IPS-NIHi11 (cell line): ENCODE measurements around the gene ARHGEF17.

ENCODE experiments used
- DNase-seq: peaks from one replicate; pipeline ENCODE4 v3.0.0; 2012; ENCODE audit warnings: mixed read lengths, low spot score

Gene ARHGEF17

DNA sequence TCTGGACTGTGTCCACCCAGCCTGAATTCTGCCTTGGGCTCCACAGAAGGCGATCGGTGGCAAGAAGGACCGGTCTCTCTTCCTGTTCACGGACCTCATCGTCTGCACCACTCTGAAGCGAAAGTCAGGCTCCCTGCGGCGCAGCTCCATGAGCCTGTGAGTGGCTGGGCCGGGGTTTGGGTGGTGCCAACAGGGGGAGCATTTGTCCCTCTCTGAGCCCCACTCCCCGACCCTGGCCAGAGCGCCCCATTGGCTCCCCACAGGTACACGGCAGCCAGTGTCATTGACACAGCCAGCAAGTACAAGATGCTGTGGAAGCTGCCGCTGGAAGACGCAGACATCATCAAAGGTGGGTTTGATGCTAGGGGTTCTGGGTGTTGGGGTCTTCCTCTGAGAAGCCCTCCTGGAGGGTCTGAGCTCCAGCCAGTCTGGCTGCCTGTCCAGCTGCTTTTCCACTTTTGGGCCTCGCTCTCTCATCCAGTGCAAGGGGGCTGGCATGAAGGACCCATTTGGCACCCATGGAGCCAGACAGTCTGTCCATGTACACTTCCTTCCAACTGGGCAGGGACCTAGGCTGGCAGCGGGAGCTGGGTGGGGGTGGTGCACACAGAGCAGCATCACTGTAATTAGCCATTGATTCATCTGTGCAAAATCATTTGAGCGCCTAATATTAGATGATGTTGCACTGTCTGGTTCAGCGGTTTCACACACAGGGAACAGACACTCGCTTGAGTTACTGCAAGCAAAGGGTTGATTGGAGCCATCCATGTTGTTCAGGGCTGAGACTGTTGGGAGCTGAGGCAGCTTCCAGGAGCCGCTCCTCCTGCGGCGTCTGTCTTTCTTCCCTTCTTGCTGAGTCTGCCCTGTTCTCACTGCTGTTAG, 49.1 kb downstream of the ARHGEF17 start:
- DNase-seq, result no peak

DNA sequence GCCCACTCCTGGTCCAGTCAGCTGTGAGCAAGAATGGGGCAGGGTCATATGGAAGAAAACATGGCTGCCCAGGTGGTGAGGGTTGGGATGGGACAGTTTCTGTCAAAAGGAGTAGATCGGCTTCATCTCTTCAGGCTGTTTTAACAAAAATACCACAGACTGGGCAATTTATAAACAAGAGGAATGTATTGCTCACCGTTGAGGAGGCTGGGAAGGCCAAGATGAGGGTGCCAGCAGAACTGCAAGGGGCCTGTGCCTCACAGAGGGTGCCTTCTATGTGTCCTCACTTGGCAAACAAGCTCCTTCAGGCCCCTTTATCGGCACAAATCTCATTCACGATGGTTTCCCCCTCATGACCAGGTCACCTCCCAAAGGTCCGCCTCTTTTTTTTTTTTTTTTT, 50.0 kb downstream of the ARHGEF17 start:
- no peak for DNase-seq

DNA sequence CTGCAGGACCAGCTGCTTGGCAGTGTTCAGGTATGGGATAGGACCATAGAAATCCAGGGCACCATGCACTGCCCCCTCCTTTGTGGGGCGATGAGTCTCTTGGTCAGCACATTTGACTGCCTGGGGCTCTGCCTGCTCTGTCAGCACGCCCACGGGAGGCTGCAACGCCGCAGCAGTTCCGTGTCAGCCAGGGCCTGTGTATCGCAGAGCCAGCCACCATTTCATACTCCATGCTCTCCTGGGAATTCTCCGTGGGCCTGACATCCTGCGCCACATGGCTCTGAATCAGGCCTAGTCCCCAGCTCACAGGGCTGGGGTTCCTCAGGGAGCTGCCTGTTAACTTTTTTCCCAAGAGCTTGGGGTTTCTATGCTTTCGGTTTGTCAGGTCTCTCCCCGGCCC, 51.3 kb downstream of the ARHGEF17 start:
- no peak for DNase-seq

DNA sequence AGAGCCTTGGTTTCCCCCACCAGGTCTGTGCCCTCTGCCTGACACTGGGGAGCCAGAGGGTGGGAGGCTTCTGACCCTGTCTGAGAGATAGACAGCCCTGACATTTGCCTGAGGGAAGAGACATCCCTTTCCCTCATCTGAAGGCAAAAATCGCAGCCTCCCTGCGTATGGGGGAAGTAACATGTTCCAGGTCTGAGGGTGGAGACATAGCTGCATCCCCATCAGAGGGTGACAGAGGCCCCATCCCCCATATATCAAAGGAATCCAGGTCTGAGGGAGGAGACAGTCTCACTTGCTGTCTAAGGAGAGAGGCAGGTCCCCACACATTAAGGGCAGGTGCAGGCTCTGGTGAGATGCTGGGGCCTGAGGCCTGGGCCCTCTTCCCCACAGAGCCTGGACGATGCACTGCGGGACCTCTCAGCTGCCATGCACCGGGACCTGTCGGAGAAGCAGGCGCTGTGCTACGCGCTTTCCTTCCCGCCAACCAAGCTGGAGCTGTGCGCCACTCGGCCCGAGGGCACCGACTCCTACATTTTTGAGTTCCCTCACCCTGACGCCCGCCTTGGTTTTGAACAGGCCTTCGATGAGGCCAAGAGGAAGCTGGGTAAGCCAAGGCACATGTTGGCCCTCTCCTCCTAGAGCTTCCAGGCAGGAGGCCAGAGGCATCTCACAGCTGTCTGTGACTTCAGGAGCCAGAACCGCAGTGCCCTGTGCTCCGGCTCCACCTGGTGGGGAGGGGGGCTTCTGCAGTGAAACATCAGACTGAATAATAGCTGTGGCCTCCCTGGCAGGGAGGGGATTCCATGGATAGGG, 52.1 kb downstream of the ARHGEF17 start:
- peak; percentile 77 for DNase-seq

DNA sequence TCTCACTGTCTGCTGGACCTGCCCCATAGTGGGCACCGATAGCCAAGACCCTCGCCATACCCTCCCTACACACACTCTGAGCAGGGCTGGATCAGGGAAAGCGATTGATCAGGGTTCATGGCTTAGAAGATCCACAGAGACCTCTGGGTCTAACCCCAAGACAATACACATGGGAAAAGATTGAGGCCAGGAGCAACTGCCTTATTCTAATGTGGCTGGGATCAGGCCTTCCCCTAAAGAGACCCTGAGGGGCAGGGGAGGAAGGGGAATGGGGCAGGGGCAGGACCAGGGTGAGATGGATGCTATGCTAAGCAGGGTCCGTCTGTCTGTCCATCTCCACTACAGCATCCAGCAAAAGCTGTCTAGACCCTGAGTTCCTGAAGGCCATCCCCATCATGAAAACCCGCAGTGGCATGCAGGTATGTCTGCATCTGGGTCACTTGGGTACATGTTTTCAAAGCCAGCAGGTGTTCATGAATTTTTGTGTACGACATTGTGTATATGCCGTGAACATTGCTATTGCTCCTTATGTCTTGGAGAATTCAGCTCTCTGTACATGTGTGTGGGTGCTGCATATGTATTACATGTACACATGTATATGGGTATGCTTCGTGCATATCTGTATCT, 52.8 kb downstream of the ARHGEF17 start:
- DNase-seq, result no peak

DNA sequence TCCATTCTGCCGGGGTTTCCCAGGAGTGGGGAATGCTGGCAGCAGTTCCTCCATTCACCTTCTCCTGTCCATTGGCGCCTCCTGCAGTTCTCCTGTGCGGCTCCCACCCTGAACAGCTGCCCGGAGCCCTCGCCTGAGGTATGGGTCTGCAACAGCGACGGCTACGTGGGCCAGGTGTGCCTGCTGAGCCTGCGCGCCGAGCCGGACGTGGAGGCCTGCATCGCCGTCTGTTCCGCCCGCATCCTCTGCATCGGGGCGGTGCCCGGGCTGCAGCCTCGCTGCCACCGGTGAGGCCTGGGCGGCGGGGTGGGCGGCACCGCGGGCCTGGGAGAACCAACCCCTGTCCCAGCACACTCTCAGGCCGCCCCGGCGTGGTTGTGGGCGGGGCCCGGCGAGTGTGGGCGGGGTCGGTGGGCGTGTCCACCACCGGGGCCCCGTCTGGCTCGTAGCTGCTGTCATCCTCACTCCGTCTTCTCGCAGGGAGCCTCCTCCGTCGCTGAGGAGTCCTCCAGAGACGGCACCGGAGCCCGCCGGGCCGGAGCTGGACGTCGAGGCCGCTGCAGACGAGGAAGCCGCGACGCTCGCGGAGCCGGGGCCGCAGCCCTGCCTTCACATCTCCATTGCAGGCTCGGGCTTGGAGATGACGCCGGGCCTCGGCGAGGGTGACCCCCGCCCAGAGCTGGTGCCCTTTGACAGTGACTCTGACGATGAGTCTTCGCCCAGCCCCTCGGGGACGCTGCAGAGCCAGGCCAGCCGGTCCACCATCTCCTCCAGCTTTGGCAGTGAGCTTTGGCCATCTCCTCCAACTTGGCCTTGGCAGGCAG, 54.1 kb downstream of the ARHGEF17 start:
- DNase-seq, result peak; percentile 100

DNA sequence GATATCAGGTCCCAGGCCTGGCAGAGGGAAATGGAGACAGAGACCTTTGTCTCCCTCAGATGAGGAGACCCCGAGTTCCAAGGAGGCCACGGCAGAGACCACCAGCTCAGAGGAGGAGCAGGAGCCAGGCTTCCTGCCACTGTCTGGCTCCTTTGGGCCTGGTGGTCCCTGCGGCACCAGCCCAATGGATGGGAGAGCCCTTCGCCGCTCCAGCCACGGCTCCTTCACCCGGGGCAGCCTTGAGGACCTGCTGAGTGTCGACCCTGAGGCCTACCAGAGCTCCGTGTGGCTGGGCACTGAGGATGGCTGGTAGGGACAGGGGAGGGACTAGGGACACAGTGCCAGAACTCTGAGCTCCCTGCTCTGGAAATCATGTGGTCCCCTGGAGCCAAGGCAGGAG, 55.1 kb downstream of the ARHGEF17 start:
- DNase-seq, result no peak

DNA sequence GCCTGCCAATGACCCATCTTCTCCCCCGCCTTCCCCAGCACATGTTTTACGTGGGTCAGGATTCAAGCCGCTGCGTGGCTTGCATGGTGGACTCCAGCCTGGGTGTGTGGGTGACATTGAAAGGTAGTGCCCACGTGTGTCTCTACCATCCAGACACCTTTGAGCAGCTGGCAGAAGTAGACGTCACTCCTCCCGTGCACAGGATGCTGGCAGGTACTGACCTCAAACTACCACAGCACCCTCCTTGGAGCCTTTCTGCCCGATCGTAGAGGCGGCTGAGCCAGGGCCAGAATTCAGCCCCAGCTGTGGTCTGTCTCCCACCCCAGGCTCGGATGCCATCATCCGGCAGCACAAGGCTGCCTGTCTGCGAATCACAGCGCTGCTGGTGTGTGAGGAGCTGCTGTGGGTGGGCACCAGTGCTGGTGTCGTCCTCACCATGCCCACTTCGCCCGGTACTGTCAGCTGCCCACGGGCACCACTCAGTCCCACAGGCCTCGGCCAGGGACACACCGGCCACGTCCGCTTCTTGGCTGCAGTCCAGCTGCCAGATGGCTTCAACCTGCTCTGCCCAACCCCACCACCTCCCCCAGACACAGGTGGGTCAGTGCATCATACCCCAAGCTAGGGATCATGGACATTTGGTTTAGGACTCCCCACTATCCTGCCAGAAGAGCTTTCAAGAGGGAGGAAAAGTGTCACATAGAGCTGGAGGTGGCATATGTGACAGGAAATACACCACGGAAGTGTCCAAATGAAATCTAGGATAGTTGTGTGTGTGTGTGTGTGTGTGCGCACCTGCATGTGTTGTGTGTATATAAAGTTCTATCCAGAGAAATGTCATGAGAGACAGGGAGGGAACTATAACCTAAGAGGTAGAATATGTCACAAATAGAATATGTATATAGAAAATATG, 57.5 kb downstream of the ARHGEF17 start:
- no peak for DNase-seq

DNA sequence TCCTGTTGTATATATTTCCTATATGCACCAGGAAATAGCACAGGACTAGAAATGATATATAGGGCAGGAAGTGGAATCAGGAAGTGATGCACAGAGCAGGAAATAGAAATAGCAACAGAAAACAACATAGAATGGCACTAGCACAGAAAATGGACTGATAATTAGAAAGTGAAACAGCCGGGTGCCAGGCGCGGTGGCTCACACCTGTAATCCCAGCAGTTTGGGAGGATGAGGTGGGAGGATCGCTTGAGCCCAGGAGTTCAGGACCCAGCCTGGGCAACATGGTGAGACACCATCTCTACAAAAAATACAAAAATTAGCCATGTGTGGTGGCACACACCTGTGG, 58.2 kb downstream of the ARHGEF17 start:
- DNase-seq, result no peak

DNA sequence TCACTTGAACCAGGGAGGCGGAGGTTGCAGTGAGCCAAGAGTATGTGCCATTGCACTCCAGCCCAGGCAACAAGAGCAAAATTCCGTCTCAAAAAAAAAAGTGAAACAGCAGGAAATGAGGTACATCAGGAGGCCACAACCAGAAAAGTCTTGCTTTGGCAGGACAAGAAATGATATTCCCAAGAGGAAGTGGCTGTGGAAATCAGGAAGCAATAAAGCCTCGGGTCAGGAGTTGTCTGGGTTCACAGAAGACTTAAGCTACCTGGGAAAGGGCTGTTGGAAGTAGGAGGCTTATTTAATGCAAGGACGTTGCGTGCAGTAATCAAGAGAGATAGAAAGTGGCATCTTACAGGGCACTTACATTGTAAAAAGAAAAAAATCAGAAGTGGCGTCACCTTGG, 58.9 kb downstream of the ARHGEF17 start:
- DNase-seq, result no peak

DNA sequence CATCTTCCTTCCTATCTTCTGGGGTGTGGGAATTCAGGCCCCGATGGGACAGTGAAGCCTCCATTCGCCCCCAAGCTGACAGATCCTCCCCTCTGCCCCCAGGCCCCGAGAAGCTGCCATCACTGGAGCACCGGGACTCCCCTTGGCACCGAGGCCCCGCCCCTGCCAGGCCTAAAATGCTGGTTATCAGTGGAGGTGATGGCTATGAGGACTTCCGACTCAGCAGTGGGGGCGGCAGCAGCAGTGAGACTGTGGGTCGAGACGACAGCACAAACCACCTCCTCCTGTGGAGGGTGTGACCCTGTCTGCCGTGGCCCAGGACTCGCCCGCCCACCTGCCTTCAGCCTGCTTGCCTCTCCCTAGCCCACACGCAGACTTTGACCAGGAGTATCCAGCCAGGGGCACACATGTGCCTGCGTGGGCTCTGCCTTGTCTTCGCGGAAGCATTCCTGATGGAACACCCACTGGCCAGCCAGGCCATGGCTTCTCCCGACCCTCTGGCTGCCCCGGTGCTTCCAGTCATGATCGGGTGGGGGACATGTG, 59.5 kb downstream of the ARHGEF17 start:
- no peak for DNase-seq

DNA sequence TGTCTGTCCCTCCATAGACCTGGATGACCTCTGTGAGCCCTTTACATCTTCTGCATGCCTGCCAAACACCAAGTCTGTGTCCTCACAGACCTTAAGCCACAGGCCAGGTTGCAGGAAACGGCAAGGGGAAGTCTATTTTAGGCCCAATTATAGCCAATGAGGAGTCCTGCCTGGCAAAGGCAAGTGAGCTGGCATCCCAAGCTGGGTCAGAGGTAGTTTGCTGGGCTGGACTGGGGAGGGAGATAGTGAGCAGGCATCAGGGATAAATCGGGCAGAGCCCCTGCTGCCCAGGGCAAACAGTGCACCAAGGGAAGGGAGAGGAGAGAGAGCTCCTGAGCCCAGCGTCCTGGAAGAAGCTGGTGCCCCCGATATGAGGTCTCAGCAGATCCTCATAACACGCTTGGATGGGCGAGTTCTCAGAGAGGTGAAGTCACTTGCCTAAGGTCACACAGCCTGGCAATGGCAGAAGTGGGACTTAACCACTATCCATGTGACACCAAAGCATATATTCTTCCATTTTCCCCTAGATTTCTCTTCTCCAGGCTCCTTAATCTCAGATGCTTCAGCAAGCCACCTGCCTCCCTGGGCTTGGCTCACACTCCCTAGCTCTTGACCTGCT, 64.4 kb downstream of the ARHGEF17 start:
- DNase-seq, result peak; percentile 68

DNA sequence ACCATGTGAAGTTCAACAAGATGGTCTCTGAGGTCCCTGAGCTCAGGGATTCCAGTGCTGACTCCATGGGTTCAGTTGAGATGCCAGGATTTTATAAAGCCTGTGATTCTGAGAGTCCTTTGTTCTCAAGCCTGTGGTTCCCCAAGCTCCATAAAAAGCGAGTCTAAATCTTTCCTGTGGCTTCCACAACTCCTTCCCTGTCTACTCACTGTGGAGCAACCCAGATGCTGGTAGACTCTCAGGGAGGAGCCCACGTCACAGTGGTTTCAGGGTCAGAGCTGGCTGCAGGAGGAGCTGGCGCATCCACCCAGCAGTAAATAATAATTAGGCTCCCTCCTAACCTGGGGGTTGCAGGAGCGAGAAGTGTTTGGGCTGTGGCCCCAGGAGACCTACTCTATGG, 66.1 kb downstream of the ARHGEF17 start:
- no peak for DNase-seq

DNA sequence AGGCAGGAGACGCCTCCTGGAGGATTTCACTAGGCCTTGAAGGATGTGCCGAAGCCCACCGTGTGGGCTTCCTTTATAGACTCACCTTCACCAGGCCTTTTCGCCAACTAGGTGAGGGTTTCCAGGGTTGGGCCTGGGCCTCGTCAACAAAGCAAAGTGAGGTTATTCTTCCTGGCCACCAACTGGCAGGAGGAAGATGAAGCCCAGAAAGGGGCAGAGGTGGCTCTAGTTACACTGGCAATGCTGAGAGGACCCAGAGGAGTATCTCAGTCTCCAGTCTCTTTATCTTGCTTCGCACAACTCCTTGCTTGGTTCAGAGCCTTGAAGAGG, 67.7 kb downstream of the ARHGEF17 start:
- DNase-seq, result no peak

DNA sequence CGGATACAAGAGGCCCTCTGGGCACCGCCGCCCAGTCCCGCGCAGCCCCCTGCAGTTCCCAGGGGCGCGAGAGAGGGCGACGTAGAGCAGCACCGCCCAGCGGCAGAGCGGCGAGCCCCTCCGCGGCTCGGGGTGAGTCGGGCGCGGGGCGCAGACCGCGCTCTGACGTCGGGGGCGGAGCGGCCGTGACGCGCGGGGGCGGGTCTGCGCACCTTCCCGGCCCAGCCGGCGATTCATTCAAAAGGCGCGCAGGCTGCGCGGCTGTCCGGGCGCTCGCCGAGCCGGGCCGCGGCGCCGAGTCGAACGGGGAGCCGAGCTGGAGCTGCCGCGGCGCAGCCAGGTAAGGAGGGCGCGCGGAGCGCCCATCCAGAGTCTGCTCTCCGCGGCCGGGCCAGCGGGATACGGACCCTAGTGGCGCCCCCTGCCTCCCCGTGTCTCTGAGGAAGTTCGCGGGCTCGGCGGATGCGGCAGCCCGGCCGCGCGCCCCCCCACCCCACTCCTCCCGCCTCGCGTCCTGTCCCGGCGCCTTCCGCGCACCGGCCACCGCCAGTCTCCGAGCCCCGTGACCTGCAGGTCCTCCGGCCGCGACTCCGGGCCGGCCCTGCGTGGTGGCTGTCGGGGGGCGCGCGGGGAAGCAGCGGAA, 68.2 kb downstream of the ARHGEF17 start, which contains the start of gene RELT:
Gene RELT, plus strand, starts transcription at position 240 of the 643 bp plus-strand sequence. CDS start 12,738 bp downstream, outside the sequence.
- peak; percentile 100 for DNase-seq

DNA sequence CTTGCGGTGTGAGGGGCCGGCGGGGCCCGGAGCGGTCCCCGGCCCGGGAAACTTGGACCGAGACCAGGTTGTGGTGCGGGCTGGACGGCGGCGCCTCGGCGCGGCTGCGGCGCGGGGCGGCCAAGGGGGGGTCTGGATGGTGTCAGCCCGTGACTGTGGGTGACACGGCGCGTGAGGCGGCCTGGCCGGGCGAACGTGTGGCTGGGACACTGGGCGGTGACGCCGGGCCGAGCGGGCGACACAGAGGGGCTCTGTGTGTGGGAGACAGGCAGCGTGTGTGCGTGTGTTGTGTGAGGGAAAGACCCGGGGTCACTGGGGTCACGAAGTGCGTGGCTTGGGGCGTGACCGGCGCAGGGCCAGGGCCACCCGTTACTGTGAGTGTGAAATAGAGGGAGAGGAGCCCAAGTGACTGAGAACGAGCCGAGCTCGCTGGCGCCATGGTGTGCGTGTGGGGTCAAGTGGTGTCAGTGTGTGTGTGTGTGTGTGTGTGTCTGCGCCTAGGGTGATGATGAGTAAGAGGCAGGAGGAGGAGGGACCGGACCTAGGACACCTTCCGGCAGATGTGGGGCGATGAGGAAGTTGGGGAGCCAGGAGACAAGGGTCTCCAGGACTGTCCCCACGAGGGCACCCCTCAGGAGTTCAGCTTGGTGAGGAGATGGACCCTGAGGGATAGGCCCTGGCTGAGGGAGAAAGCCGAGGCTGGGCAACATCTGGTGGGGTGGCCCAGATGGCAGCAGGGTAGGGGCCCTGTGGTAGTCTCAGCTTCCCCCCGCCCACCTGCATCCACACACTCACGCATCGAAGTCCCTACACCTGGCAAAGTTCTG, 68.9 kb downstream of the ARHGEF17 start:
- peak; percentile 60 for DNase-seq

DNA sequence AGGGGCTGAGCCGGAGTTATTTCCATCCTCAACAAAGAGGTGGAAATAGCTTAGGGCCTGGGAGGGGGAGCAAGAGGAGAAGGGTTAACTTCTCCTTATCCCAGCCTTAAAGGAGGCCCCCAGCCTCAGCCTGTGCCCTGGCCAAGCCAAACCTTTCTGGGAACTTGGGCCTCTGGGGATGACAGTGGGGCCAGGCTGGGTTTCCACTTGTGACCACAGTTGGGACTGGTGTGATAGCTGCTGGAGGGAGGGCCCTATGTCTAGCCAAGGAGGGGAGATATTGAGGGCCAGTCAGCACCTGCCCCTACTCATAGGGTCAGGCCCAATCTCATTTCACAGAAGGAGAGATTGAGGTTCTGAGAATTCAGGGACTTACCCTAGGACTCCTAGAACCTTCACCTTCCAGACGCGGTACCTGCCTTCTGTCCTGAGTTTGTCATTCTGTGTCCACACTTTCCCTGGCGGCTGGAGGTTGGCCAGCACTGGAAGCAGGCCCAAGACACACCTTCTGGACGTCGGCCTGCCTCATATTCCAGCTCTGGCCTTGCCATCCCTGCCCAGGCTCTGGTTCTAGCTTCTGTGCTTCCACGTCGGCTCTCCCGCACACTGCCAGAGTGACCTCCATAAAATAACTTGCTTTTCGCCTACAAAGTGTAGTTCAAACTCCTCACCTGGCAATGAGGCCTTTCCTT, 71.3 kb downstream of the ARHGEF17 start:
- no peak for DNase-seq

DNA sequence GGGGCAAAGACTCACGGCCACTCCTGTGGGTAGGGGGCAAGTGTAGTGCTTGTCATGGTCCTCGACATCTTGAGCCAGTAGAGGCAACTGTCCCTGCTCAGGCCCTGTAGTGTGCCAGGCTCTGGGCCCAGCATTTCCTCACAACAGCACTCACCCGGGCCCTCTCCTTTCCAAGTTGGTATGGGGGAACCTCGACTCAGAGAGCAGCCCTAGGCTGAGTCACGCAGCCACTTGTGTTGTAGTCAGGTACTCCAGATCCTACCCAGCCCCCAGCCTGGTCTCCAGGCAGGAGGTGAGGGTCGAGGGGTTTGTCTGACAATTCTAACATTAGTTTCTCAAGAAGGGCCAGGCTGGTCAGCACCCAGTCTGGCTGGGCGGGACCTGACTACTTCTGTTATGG, 72.3 kb downstream of the ARHGEF17 start:
- no peak for DNase-seq
